Measurements from ENCODE around the gene DCLK3. TPM values are rescaled to one million over a fixed set of nuclear protein-coding genes. Genes with fewer than 3 reads are reported as not detected.

The DCLK3 gene
- total RNA-seq, 3 donors from 2014 or later (not counting 1 experiment from before 2014, with no cell fraction given): not detected

- no peak overlapping the region for H3K27ac Mint-ChIP-seq
- 88% methylated on average over 6 of the region's 6 CpGs for WGBS (ENCODE audit: insufficient coverage)
These were observed 54.5 kb downstream of the DCLK3 start for GRCh38 chr3:36709826-36710365.

GRCh38 chr3:36709281-36709680 is 55.1 kb downstream of the DCLK3 start:
- no peak for TF ChIP-seq CTCF (IDR thresholded peaks at IDR 0.05)
- Histone ChIP-seq H3K4me1 (ENCODE audit: control insufficient read depth, insufficient read depth, low read length) (no peaks in the 10 kb centered on the region), H3K36me3 (ENCODE audit: control insufficient read depth, insufficient read depth, low read length) (no peaks in the 10 kb centered on the region), H3K27me3 (ENCODE audit: control insufficient read depth, insufficient read depth, low read length) (no peaks in the 10 kb centered on the region), H3K4me3 (ENCODE audit: low read length) (no peak overlapping the region), H3K9me3 (ENCODE audit: control insufficient read depth, insufficient read depth, low read length) (no peaks in the 10 kb centered on the region), H3K27ac (ENCODE audit: low read length) (no peak overlapping the region)
- H3K27me3 Mint-ChIP-seq (ENCODE audit: low read depth in 2 of 2): peaks cover 0 to 11% of the 10 kb centered on the region in 2 donors
- intact Hi-C loops (cut with micrococcal nuclease): no loop called here
- no peaks in the 10 kb centered on the region for H3K4me1 Mint-ChIP-seq
- ATAC-seq (no peak), DNase-seq (no peak)
- H3K4me3 Mint-ChIP-seq: no peak overlapping the region
- no peak overlapping the region for H3K27ac Mint-ChIP-seq
- 75% methylated on average over 4 of the region's 4 CpGs for WGBS (ENCODE audit: insufficient coverage)
- H3K9me3 Mint-ChIP-seq: no peaks in the 10 kb centered on the region
- no peaks in the 10 kb centered on the region for H3K36me3 Mint-ChIP-seq

More at GRCh38 chr3:36709826-36710365, 54.5 kb downstream of the DCLK3 start:
- no peaks in the 10 kb centered on the region for H3K36me3 Mint-ChIP-seq
- no peaks in the 10 kb centered on the region for H3K36me3 ChIP-seq (ENCODE audit: control insufficient read depth, insufficient read depth, low read length)
- H3K9me3 Mint-ChIP-seq: no peaks in the 10 kb centered on the region
- H3K27me3 ChIP-seq (ENCODE audit: control insufficient read depth, insufficient read depth, low read length): no peaks in the 10 kb centered on the region
- no peak for ATAC-seq
- TF ChIP-seq CTCF (IDR thresholded peaks at IDR 0.05): no peak
- H3K4me3 ChIP-seq (ENCODE audit: low read length): no peak overlapping the region
- no peak overlapping the region for H3K4me3 Mint-ChIP-seq
- no peaks in the 10 kb centered on the region for H3K4me1 Mint-ChIP-seq
- intact Hi-C loops (cut with micrococcal nuclease): no loop called here
- no peaks in the 10 kb centered on the region for H3K4me1 ChIP-seq (ENCODE audit: control insufficient read depth, insufficient read depth, low read length)
- H3K27me3 Mint-ChIP-seq (ENCODE audit: low read depth in 2 of 2): peaks cover 0 to 9% of the 10 kb centered on the region in 2 donors
- DNase-seq: no peak
- H3K9me3 ChIP-seq (ENCODE audit: control insufficient read depth, insufficient read depth, low read length): no peaks in the 10 kb centered on the region
- no peak overlapping the region for H3K27ac ChIP-seq (ENCODE audit: low read length)

GRCh38 chr3:36707623-36708409 is 56.5 kb downstream of the DCLK3 start:
- H3K27me3 ChIP-seq (ENCODE audit: control insufficient read depth, insufficient read depth, low read length): no peaks in the 10 kb centered on the region
- Mint-ChIP-seq H3K27me3 (ENCODE audit: low read depth in 2 of 2) (peaks cover 0 to 11% of the 10 kb centered on the region in 2 donors), H3K9me3 (no peaks in the 10 kb centered on the region), H3K4me1 (no peaks in the 10 kb centered on the region), H3K27ac (no peak overlapping the region), H3K36me3 (no peaks in the 10 kb centered on the region), H3K4me3 (no peak overlapping the region)
- no peaks in the 10 kb centered on the region for H3K36me3 ChIP-seq (ENCODE audit: control insufficient read depth, insufficient read depth, low read length)
- ATAC-seq: peak in 2 of 3 donors; percentile 27 to 49
- no peak overlapping the region for H3K27ac ChIP-seq (ENCODE audit: low read length)
- no peaks in the 10 kb centered on the region for H3K4me1 ChIP-seq (ENCODE audit: control insufficient read depth, insufficient read depth, low read length)
- H3K9me3 ChIP-seq (ENCODE audit: control insufficient read depth, insufficient read depth, low read length): no peaks in the 10 kb centered on the region
- no peak overlapping the region for H3K4me3 ChIP-seq (ENCODE audit: low read length)
- 29% methylated on average over 6 of the region's 6 CpGs for WGBS (ENCODE audit: insufficient coverage)
- TF ChIP-seq CTCF (IDR thresholded peaks at IDR 0.05): no peak
- DNase-seq: no peak
- intact Hi-C loops (cut with micrococcal nuclease): no loop called here
